PC-3 (cell line): ENCODE measurements around the gene CCDC71L. TPM values are rescaled to one million over a fixed set of nuclear protein-coding genes. Genes with fewer than 3 reads are reported as not detected.
A peak's percentile ranks its signal among the peaks of the same experiment; 100 is the strongest.

Experiments used
- ATAC-seq: fragments of 200-7000 bp; cut with Tn5 transposase; 2 replicates; pipeline ENCODE4 v1.9.1; 2020; ENCODE audit warnings: mild to moderate bottlenecking, moderate library complexity
- BruUV-seq: library from RNA; stranded (reverse); fragments of 400-500 nt; replicated peaks from 2 replicates; lab custom pipeline; 2021; lab: Mats Ljungman, UMichigan
- CTCF ChIA-PET: fragments of 300-600 bp; sonication (Branson Sonifier 250); formaldehyde crosslinking; loops from one replicate; lab custom pipeline; 2022; ENCODE audit warnings: antibody characterized with exemption; lab: Charles Lee
- POLR2A ChIA-PET: fragments of 300-600 bp; sonication (Branson Sonifier 250); formaldehyde crosslinking; loops from one replicate; lab custom pipeline; 2022; ENCODE audit warnings: antibody characterized with exemption; ENCODE audit not compliant: unreplicated experiment; lab: Charles Lee
- DNase-seq: peaks from one replicate; pipeline ENCODE4 v3.0.0-alpha.2; 2015
- H2AFZ ChIP-seq: fragments of 300-600 bp; sonication (generic); 2 replicates; pipeline ENCODE4 v1.6.0; 2016; ENCODE audit warnings: antibody characterized with exemption, low read length
- H3F3A ChIP-seq: fragments of 300-600 bp; sonication (generic); one replicate; pipeline ENCODE4 v1.6.0; 2017; ENCODE audit warnings: antibody characterized with exemption, low read length, control low read depth, mild to moderate bottlenecking; ENCODE audit not compliant: unreplicated experiment
- H3K27ac ChIP-seq: fragments of 300-600 bp; sonication (generic); 2 replicates; pipeline ENCODE4 v1.5.1; 2016; ENCODE audit warnings: mild to moderate bottlenecking, low read length
- H3K27me3 ChIP-seq: fragments of 300-600 bp; sonication (generic); 2 replicates; pipeline ENCODE4 v1.6.1; 2016; ENCODE audit warnings: low read length, mixed read lengths
- H3K36me3 ChIP-seq: fragments of 300-600 bp; sonication (generic); 2 replicates; pipeline ENCODE4 v1.6.1; 2016; ENCODE audit warnings: low read depth, mixed run types, low read length, mixed read lengths
- H3K4me1 ChIP-seq: fragments of 300-600 bp; sonication (generic); 2 replicates; pipeline ENCODE4 v1.5.1; 2016; ENCODE audit warnings: low read length; ENCODE audit not compliant: insufficient read depth
- H3K4me2 ChIP-seq: fragments of 300-600 bp; sonication (generic); 2 replicates; pipeline ENCODE4 v1.6.0; 2016; ENCODE audit warnings: low read length
- H3K4me3 ChIP-seq: fragments of 300-600 bp; sonication (generic); 2 replicates; pipeline ENCODE4 v1.5.1; 2016; ENCODE audit warnings: mild to moderate bottlenecking, low read length, mixed read lengths
- H3K79me2 ChIP-seq: fragments of 300-600 bp; sonication (generic); 2 replicates; pipeline ENCODE4 v1.6.1; 2017; ENCODE audit warnings: low read length, mixed read lengths
- H3K9ac ChIP-seq: fragments of 300-600 bp; sonication (generic); 2 replicates; pipeline ENCODE4 v1.6.0; 2016; ENCODE audit warnings: mild to moderate bottlenecking, low read length
- H3K9me2 ChIP-seq: fragments of 300-600 bp; sonication (generic); replicated peaks from 2 replicates; pipeline ENCODE4 v1.6.1; 2016; ENCODE audit warnings: mixed run types, low read length, mixed read lengths
- H3K9me3 ChIP-seq: fragments of 300-600 bp; sonication (generic); 2 replicates; pipeline ENCODE4 v1.6.1; 2016; ENCODE audit warnings: low read length, mixed read lengths
- H4K20me1 ChIP-seq: fragments of 300-600 bp; sonication (generic); 2 replicates; pipeline ENCODE4 v1.6.1; 2016; ENCODE audit warnings: low read length, mixed read lengths
- EZH2 ChIP-seq: fragments of 300-600 bp; sonication (generic); IDR thresholded peaks from one replicate; pipeline ENCODE4 v1.6.1; 2017; ENCODE audit warnings: antibody characterized with exemption, mild to moderate bottlenecking, low read length; ENCODE audit not compliant: unreplicated experiment
- EZH2phosphoT487 ChIP-seq: fragments of 300-600 bp; sonication (generic); IDR thresholded peaks from 2 replicates; pipeline ENCODE4 v1.6.1; 2018; ENCODE audit warnings: mild to moderate bottlenecking, antibody characterized with exemption, low read length, borderline replicate concordance
- intact Hi-C: fragments of 100-400 bp; cut with micrococcal nuclease; formaldehyde crosslinking; loops from 2 replicates; pipeline ENCODE4 v1.9.0; 2023
- total RNA-seq: library from RNA; depleted of rRNA; stranded (reverse); fragments of >200 nt; gene quantifications from 2 replicates; pipeline ENCODE4 v1.2.3, GENCODE V29; 2014
- TF ChIP-seq, protein P1 (sequence below): fragments of 300-600 bp; sonication (generic); conservative IDR thresholded peaks from 2 replicates; pipeline ENCODE4 v1.5.1; 2017; ENCODE audit warnings: antibody characterized with exemption, low read depth, mild to moderate bottlenecking, low read length

The CCDC71L gene
- total RNA-seq, 1 experiment from 2014 or later: 28.6 TPM

DNA sequence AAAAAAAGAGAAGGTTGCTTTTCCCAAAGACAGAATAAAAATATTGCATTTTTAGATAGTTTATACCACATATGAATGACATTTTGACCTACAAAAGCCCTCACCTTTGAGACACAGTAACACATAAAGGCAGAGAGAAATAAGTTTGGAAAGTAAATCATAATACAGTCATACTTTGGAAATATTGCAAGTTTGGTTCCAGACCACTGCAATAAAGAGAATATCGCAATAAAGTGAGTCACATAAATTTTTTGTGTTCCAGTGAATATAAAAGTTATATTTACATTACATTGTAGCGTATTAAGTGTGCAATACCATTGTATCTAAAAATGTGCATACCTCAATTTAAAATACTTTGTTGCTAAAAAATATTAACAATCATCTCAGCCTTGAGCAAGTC lies 40.3 kb downstream of the CCDC71L start:
- H3K9me2 ChIP-seq: no peaks in the 10 kb centered on the region
- no peaks in the 10 kb centered on the region for H3K9me3 ChIP-seq
- 0 out of 2 replicates have a peak overlapping the region, but pooled peaks have one; percentile 23 for H3K9ac ChIP-seq
- peak; percentile 80 for DNase-seq
- H3K79me2 ChIP-seq: no peaks in the 10 kb centered on the region
- H4K20me1 ChIP-seq: no peaks in the 10 kb centered on the region
- POLR2A ChIA-PET: no interaction called here
- peaks cover 7% of the 10 kb centered on the region for H3F3A ChIP-seq
- no TSS peak for BruUV-seq
- 0 out of 2 replicates have a peak overlapping the region, but pooled peaks have one; percentile 22 for H3K4me3 ChIP-seq
- H3K4me2 ChIP-seq: peak overlapping the region; percentile 59
- H2AFZ ChIP-seq: no peak overlapping the region
- intact Hi-C loops: loop anchor here (1.0 to 10.0 kb wide), 6 partner anchors 22 to 793 kb away; no protein-coding TSS in a partner anchor
- peak overlapping the region; percentile 73 for H3K27ac ChIP-seq
- H3K27me3 ChIP-seq: no peaks in the 10 kb centered on the region
- ATAC-seq: peak; percentile 42
- CTCF ChIA-PET: no interaction called here
- no peak for TF ChIP-seq EZH2phosphoT487
- TF ChIP-seq EZH2: no peak
- TF ChIP-seq, protein P1, sequence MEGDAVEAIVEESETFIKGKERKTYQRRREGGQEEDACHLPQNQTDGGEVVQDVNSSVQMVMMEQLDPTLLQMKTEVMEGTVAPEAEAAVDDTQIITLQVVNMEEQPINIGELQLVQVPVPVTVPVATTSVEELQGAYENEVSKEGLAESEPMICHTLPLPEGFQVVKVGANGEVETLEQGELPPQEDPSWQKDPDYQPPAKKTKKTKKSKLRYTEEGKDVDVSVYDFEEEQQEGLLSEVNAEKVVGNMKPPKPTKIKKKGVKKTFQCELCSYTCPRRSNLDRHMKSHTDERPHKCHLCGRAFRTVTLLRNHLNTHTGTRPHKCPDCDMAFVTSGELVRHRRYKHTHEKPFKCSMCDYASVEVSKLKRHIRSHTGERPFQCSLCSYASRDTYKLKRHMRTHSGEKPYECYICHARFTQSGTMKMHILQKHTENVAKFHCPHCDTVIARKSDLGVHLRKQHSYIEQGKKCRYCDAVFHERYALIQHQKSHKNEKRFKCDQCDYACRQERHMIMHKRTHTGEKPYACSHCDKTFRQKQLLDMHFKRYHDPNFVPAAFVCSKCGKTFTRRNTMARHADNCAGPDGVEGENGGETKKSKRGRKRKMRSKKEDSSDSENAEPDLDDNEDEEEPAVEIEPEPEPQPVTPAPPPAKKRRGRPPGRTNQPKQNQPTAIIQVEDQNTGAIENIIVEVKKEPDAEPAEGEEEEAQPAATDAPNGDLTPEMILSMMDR: no peak
- H3K4me1 ChIP-seq: peaks cover 51% of the 10 kb centered on the region
- H3K36me3 ChIP-seq: no peaks in the 10 kb centered on the region

DNA sequence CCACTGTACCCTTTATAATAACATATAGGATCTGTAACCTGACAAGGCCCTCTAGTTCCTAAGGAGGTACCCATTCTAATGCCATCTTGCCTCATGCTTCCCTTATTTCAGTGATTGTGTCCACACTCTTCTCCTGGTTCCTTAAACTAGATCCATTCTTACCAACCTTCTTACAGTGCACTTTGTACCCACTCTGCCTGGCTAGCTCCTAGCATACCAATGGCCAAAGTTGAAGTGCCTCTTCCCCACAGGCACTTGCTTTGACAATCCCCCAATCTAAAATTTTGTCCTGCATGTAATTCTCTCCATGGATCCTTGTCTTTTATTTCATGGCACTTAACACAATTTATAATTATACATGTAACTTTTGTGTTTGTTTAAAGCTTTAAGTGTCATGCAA lies 40.9 kb downstream of the CCDC71L start:
- Histone ChIP-seq H3K27ac (peak overlapping the region; percentile 26; the same call in 1 of the 2 replicates), H2AFZ (no peak overlapping the region), H3K4me3 (no peak overlapping the region), H3F3A (peaks cover 7% of the 10 kb centered on the region), H3K9me3 (no peaks in the 10 kb centered on the region), H4K20me1 (no peaks in the 10 kb centered on the region), H3K4me1 (peaks cover 45% of the 10 kb centered on the region), H3K9me2 (no peaks in the 10 kb centered on the region), H3K9ac (no peak overlapping the region), H3K36me3 (no peaks in the 10 kb centered on the region), H3K4me2 (0 out of 2 replicates have a peak overlapping the region, but pooled peaks have one; percentile 14), H3K27me3 (no peaks in the 10 kb centered on the region), H3K79me2 (no peaks in the 10 kb centered on the region)
- ATAC-seq (no peak), DNase-seq (no peak)
- TF ChIP-seq, protein P1: no peak
- TF ChIP-seq EZH2phosphoT487 (no peak), EZH2 (no peak)
- POLR2A ChIA-PET: interaction anchor here (0.5 kb wide), 1 partner anchor 77 kb away, joined by 12 read pairs; no protein-coding TSS in a partner anchor
- CTCF ChIA-PET: no interaction called here
- no TSS peak for BruUV-seq
- intact Hi-C loops: loop anchor here (1.0 to 10.0 kb wide), 6 partner anchors 21 to 793 kb away; no protein-coding TSS in a partner anchor

DNA sequence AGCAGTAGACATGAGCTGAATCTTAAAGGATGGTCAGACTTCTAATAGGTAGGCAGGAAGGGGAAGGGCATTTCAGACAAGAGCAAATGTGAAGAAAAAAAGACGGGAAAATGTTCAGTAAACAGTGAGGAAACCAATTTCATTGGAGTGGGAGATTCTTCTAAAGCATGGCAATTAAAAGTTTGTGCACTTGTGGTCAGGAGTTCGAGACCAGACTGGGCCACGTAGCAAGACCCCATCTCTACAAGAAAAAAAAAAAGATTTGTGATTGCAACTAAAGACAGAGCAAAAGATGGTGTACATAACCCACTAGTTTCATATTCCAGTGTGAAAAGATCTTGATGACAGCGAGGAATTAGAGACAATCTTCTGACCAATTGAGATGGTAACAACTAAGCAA lies 41.7 kb downstream of the CCDC71L start:
- Histone ChIP-seq H3K27me3 (no peaks in the 10 kb centered on the region), H3K9me2 (no peaks in the 10 kb centered on the region), H3K9ac (no peak overlapping the region), H3K9me3 (no peaks in the 10 kb centered on the region), H3F3A (peaks cover 5% of the 10 kb centered on the region), H3K4me3 (no peak overlapping the region), H3K36me3 (no peaks in the 10 kb centered on the region), H4K20me1 (no peaks in the 10 kb centered on the region), H2AFZ (no peak overlapping the region), H3K4me1 (peaks cover 37% of the 10 kb centered on the region), H3K4me2 (no peak overlapping the region), H3K27ac (no peak overlapping the region), H3K79me2 (no peaks in the 10 kb centered on the region)
- ChIA-PET POLR2A (no interaction called here), CTCF (no interaction called here)
- TF ChIP-seq, protein P1: no peak
- TF ChIP-seq EZH2: no peak
- no peak for TF ChIP-seq EZH2phosphoT487
- ATAC-seq (no peak), DNase-seq (no peak)
- intact Hi-C loops: no loop called here
- BruUV-seq: no TSS peak
